Measurements from ENCODE around the gene SLC26A8. TPM values are rescaled to one million over a fixed set of nuclear protein-coding genes. Genes with fewer than 3 reads are reported as not detected.
A peak's percentile ranks its signal among the peaks of the same experiment; 100 is the strongest.

Gene SLC26A8
- total and polyA plus RNA-seq, 9 donors: 0.08 to 0.38 (median 0.16) TPM; not detected in 4

GRCh38 chr6:36053878-36054277 is 29.4 kb upstream of the SLC26A8 start:
- Histone ChIP-seq H3K4me3 (ENCODE audit: low read length) (no peak overlapping the region), H3K36me3 (ENCODE audit: control insufficient read depth, insufficient read depth, low read length) (no peaks in the 10 kb centered on the region), H3K27me3 (ENCODE audit: control insufficient read depth, insufficient read depth, low read length) (no peaks in the 10 kb centered on the region), H3K4me1 (ENCODE audit: control insufficient read depth, insufficient read depth, low read length) (peaks cover 4% of the 10 kb centered on the region), H3K27ac (ENCODE audit: low read length) (no peak overlapping the region), H3K9me3 (replicated peaks; ENCODE audit: control insufficient read depth, low read depth, low read length) (no peaks in the 10 kb centered on the region)
- no peak for DNase-seq
- no CpG with 5 or more reads among the region's 2 CpGs for WGBS (ENCODE audit: insufficient coverage)

- peak; percentile 76 for DNase-seq
- Histone ChIP-seq H3K36me3 (ENCODE audit: control insufficient read depth, insufficient read depth, low read length) (no peaks in the 10 kb centered on the region), H3K9me3 (replicated peaks; ENCODE audit: control insufficient read depth, low read depth, low read length) (no peaks in the 10 kb centered on the region), H3K4me1 (ENCODE audit: control insufficient read depth, insufficient read depth, low read length) (peaks cover 4% of the 10 kb centered on the region), H3K4me3 (ENCODE audit: low read length) (no peak overlapping the region), H3K27me3 (ENCODE audit: control insufficient read depth, insufficient read depth, low read length) (no peaks in the 10 kb centered on the region), H3K27ac (ENCODE audit: low read length) (no peak overlapping the region)
- 50% methylated on average over 1 of the region's 2 CpGs for WGBS (ENCODE audit: insufficient coverage)
Observed at GRCh38 chr6:36052097-36052496, 27.7 kb upstream of the SLC26A8 start.

GRCh38 chr6:36050947-36051710 is 26.7 kb upstream of the SLC26A8 start:
- DNase-seq: no peak
- H3K4me1 ChIP-seq (ENCODE audit: control insufficient read depth, insufficient read depth, low read length): peaks cover 4% of the 10 kb centered on the region
- 73% methylated on average over 11 of the region's 16 CpGs for WGBS (ENCODE audit: insufficient coverage)

GRCh38 chr6:36050305-36050704 is 25.9 kb upstream of the SLC26A8 start:
- WGBS (ENCODE audit: insufficient coverage): 75% methylated on average over 1 of the region's 1 CpG
- Histone ChIP-seq H3K36me3 (ENCODE audit: control insufficient read depth, insufficient read depth, low read length) (no peaks in the 10 kb centered on the region), H3K27me3 (ENCODE audit: control insufficient read depth, insufficient read depth, low read length) (no peaks in the 10 kb centered on the region), H3K9me3 (replicated peaks; ENCODE audit: control insufficient read depth, low read depth, low read length) (no peaks in the 10 kb centered on the region), H3K4me1 (ENCODE audit: control insufficient read depth, insufficient read depth, low read length) (peaks cover 4% of the 10 kb centered on the region), H3K4me3 (ENCODE audit: low read length) (no peak overlapping the region), H3K27ac (ENCODE audit: low read length) (no peak overlapping the region)
- DNase-seq: no peak

More at GRCh38 chr6:36050947-36051710, 26.7 kb upstream of the SLC26A8 start:
- H3K27ac ChIP-seq (ENCODE audit: low read length): no peak overlapping the region
- H3K36me3 ChIP-seq (ENCODE audit: control insufficient read depth, insufficient read depth, low read length): no peaks in the 10 kb centered on the region
- H3K9me3 ChIP-seq (replicated peaks; ENCODE audit: control insufficient read depth, low read depth, low read length): no peaks in the 10 kb centered on the region
- H3K4me3 ChIP-seq (ENCODE audit: low read length): no peak overlapping the region
- H3K27me3 ChIP-seq (ENCODE audit: control insufficient read depth, insufficient read depth, low read length): no peaks in the 10 kb centered on the region

GRCh38 chr6:36049582-36049981 is 25.1 kb upstream of the SLC26A8 start:
- no peaks in the 10 kb centered on the region for H3K27me3 ChIP-seq (ENCODE audit: control insufficient read depth, insufficient read depth, low read length)
- WGBS (ENCODE audit: insufficient coverage): 92% methylated on average over 2 of the region's 2 CpGs
- no peak overlapping the region for H3K27ac ChIP-seq (ENCODE audit: low read length)
- no peak for DNase-seq
- no peaks in the 10 kb centered on the region for H3K36me3 ChIP-seq (ENCODE audit: control insufficient read depth, insufficient read depth, low read length)
- H3K4me1 ChIP-seq (ENCODE audit: control insufficient read depth, insufficient read depth, low read length): peaks cover 4% of the 10 kb centered on the region
- no peaks in the 10 kb centered on the region for H3K9me3 ChIP-seq (replicated peaks; ENCODE audit: control insufficient read depth, low read depth, low read length)
- H3K4me3 ChIP-seq (ENCODE audit: low read length): no peak overlapping the region

GRCh38 chr6:36042618-36043260 is 18.3 kb upstream of the SLC26A8 start:
- no peak overlapping the region for H3K27ac ChIP-seq (ENCODE audit: low read length)
- DNase-seq: no peak
- no peaks in the 10 kb centered on the region for H3K9me3 ChIP-seq (replicated peaks; ENCODE audit: control insufficient read depth, low read depth, low read length)
- no peaks in the 10 kb centered on the region for H3K27me3 ChIP-seq (ENCODE audit: control insufficient read depth, insufficient read depth, low read length)
- H3K4me1 ChIP-seq (ENCODE audit: control insufficient read depth, insufficient read depth, low read length): peaks cover 5% of the 10 kb centered on the region
- H3K36me3 ChIP-seq (ENCODE audit: control insufficient read depth, insufficient read depth, low read length): no peaks in the 10 kb centered on the region
- WGBS (ENCODE audit: insufficient coverage): 90% methylated on average over 4 of the region's 12 CpGs
- H3K4me3 ChIP-seq (ENCODE audit: low read length): no peak overlapping the region

GRCh38 chr6:36040958-36041357 is 16.5 kb upstream of the SLC26A8 start:
- DNase-seq: no peak
- Histone ChIP-seq H3K27me3 (ENCODE audit: control insufficient read depth, insufficient read depth, low read length) (no peaks in the 10 kb centered on the region), H3K4me1 (ENCODE audit: control insufficient read depth, insufficient read depth, low read length) (peaks cover 5% of the 10 kb centered on the region)

DNA sequence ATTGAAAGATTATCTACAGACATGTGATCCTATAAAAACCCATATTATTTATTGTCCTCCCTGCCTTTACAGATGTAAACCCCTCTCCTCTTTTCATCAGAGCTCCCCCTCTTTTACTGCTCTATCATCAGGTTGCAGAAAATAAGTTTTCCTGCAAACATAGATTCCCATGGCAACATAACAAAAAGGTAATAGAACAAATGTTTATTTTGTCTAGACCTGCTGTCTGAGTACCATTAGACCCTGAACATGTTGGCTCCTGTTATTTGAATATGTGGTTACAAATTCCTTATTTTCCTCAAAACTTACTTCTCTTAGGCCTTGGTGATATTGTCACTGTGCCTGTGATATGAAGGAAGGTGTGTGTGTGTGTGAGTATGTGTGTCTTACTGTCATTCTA is 14.7 kb upstream of the SLC26A8 start:
- Histone ChIP-seq H3K4me1 (ENCODE audit: control insufficient read depth, insufficient read depth, low read length) (peaks cover 5% of the 10 kb centered on the region), H3K27me3 (ENCODE audit: control insufficient read depth, insufficient read depth, low read length) (no peaks in the 10 kb centered on the region)

More at GRCh38 chr6:36040958-36041357, 16.5 kb upstream of the SLC26A8 start:
- Histone ChIP-seq H3K4me3 (ENCODE audit: low read length) (no peak overlapping the region), H3K9me3 (replicated peaks; ENCODE audit: control insufficient read depth, low read depth, low read length) (no peaks in the 10 kb centered on the region), H3K27ac (ENCODE audit: low read length) (no peak overlapping the region), H3K36me3 (ENCODE audit: control insufficient read depth, insufficient read depth, low read length) (no peaks in the 10 kb centered on the region)

DNA sequence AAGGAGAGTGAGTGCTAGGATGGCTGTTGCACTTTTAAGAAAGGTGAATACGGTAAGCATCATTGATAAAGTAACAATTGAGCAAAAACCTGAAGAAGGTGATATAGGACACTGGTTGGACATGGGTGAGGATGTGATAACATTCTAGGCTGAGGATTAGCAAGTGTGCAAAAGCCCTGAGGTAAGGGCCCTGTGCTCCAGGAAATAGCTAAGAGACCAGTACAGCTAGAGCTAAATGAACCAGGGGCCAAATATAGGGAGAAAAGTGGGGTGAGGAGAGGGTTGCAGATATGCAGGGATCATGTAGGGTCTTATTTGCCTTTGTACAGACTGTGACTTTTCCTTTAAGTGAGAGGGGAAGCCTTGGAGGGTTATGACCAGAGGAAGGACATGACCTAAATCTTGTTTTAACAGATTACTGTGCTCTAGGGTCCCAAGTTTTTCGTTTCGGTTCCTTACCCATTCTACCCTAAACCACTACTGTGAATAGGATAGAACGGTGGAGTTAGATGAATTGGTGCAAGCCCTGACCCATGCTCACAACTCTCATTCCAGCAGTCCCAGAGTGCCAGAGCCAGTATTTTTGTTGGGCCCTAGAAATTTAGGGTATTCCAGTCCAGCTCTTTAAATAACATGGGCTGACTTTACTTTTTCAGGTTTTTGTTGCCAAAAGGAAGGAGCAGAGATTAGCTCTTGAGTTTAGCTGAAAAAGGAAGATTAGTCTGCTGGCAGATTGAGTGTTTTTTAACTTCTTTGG is 13.9 kb upstream of the SLC26A8 start:
- H3K4me3 ChIP-seq (ENCODE audit: low read length): no peak overlapping the region
- no peak overlapping the region for H3K27ac ChIP-seq (ENCODE audit: low read length)
- no peaks in the 10 kb centered on the region for H3K9me3 ChIP-seq (replicated peaks; ENCODE audit: control insufficient read depth, low read depth, low read length)
- 94% methylated on average over 1 of the region's 4 CpGs for WGBS (ENCODE audit: insufficient coverage)
- DNase-seq: peak; percentile 65
- H3K4me1 ChIP-seq (ENCODE audit: control insufficient read depth, insufficient read depth, low read length): peaks cover 6% of the 10 kb centered on the region
- no peaks in the 10 kb centered on the region for H3K27me3 ChIP-seq (ENCODE audit: control insufficient read depth, insufficient read depth, low read length)
- H3K36me3 ChIP-seq (ENCODE audit: control insufficient read depth, insufficient read depth, low read length): no peaks in the 10 kb centered on the region

More for the DNA sequence above, 14.7 kb upstream of the SLC26A8 start:
- Histone ChIP-seq H3K27ac (ENCODE audit: low read length) (no peak overlapping the region), H3K4me3 (ENCODE audit: low read length) (no peak overlapping the region), H3K36me3 (ENCODE audit: control insufficient read depth, insufficient read depth, low read length) (no peaks in the 10 kb centered on the region), H3K9me3 (replicated peaks; ENCODE audit: control insufficient read depth, low read depth, low read length) (no peaks in the 10 kb centered on the region)
- no peak for DNase-seq

DNA sequence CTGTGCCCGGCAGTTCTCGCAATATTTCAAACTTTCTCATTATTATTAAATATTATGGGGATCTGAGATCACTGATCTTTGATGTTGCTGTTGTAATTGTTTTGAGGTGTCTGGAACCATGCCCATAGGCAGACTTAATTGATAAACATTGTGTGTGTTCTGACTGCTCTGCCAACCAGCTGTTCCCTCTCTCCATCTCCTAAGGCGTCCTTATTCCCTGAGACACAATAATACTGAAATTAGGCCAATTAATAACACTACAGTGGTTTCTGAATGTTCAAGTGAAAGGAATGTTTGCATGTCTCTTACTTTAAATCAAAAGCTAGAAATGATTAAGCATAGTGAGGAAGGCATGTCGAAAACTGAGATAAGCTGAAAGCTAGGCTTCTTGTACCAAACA is 10.8 kb upstream of the SLC26A8 start:
- no peaks in the 10 kb centered on the region for H3K9me3 ChIP-seq (replicated peaks; ENCODE audit: control insufficient read depth, low read depth, low read length)
- DNase-seq: no peak
- no peaks in the 10 kb centered on the region for H3K27me3 ChIP-seq (ENCODE audit: control insufficient read depth, insufficient read depth, low read length)
- no peak overlapping the region for H3K4me3 ChIP-seq (ENCODE audit: low read length)
- H3K27ac ChIP-seq (ENCODE audit: low read length): no peak overlapping the region
- H3K4me1 ChIP-seq (ENCODE audit: control insufficient read depth, insufficient read depth, low read length): peaks cover 6% of the 10 kb centered on the region
- H3K36me3 ChIP-seq (ENCODE audit: control insufficient read depth, insufficient read depth, low read length): no peaks in the 10 kb centered on the region
- 100% methylated on average over 1 of the region's 4 CpGs for WGBS (ENCODE audit: insufficient coverage)

All from muscle of leg (tissue), 11 donors.